ENCODE results near the gene PLA2G2F.
"Not testable (repeated sequence)": the region's sequence is repeated elsewhere in the genome, so short reads cannot be mapped to it uniquely, and the experiment has no call there.

The PLA2G2F gene

GRCh38 chr1:20115479-20115878 lies 23.6 kb upstream of the PLA2G2F start:
- DNase-seq: no peak

DNA sequence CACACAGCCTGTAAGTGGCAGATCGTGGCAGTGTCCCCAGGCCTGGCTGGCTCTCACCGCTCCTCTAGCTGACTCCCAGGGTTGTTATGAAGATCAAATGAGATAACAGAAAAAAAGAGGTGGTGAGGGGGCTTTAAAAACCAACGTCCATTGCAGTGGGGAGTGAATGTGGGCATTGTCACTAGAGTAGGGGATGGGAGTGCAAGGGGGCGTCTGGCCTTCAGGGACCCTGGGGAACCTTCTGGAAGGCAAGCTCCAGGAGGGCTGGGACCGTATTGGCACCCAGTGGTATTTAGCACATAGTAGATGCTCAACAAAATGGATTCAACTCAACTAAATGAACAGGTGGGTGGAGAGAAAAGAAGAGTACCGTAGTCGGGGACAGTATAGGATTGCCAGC lies 23.2 kb upstream of the PLA2G2F start:
- no peak for DNase-seq

DNA sequence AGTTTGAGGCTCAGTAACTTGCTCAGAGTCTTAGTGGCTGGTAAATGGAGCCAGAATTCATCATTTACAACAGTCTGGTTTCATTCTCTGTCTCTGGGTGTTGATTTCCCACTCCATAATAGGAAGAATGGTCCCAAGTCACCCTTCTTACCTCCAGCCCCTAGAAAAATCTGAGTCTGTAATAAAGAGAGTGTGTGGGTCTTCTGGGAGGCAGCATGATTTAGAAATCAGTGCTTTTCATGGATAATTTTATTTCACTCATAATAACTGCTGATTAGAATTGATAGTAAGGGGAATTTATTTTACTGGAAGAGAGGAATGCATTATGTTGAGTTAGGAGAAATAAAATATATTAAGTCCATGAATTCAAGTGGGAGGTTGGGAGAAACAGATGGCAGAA lies 21.9 kb upstream of the PLA2G2F start:
- DNase-seq: no peak

- no peak for DNase-seq
Observed at GRCh38 chr1:20119347-20119746, 19.8 kb upstream of the PLA2G2F start, which contains the start of gene PLA2G2D. Gene PLA2G2D, minus strand, starts transcription at chr1:20119536. Its CDS starts 38 bp downstream, at chr1:20119498.

GRCh38 chr1:20120796-20121195 lies 18.3 kb upstream of the PLA2G2F start:
- no peak for DNase-seq

- no peak for DNase-seq
Observed at GRCh38 chr1:20123722-20124455, 15.2 kb upstream of the PLA2G2F start.

DNA sequence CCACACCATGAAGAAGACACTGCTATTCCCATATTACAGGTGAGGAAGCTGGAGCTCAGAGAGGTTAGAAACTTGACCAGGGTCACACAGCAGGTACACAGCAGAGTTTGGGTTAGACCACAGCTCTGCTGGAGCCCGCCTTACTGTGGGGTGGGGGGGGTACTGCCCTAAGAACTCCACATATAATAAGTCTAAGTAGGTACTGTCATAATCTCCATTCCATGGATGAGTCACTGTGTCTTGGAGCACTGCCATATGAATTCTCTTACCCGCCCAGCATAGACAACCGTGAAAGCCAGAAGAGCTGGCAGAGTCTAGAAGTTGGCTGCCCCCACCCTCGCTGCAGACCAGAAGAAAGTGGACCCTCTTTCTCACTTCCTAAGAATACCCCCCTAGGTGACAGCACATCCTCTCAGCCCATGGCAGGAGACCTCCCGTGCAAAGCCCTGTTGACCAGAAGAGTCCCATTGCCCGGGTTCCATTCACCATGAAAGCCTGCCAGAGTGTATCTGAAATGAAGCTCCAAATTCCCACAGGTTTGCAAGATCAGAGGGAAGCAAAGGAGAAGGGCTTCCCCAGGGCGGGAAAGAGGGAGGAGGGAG lies 14.6 kb upstream of the PLA2G2F start:
- no peak for DNase-seq

- no peak for DNase-seq
Observed at GRCh38 chr1:20125100-20125499, 14.0 kb upstream of the PLA2G2F start.

GRCh38 chr1:20126041-20126805 lies 12.9 kb upstream of the PLA2G2F start:
- DNase-seq: no peak

DNA sequence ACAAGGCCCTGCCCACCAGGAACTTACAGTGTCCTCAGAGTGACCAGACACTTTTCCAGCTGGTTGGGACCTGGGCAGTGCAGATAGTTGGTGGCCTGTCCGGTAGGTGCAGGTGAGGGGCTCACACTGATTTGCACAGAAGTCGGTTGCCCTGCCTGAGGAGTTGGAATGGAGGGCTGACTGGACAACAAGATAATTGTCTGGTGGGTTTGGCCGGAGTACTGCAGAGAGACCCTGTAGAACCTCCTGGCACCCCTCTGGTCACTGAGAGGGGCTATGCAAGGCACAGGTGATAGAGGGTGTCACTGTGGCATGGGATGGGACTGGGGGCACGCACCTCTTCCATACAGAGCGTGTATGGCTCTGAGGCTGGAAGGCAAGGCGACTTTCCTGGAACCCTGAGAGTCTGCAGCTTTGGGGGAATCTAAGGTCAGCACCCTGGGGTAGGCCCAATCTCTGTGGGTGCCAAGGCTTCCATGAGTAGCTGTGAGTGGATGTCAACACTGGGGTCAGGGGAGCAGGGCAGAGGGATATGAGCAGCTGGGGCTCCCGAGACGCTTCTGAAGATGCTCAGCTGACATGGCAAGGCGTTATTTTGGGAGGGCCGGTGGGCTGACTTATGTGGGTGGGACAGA lies 12.2 kb upstream of the PLA2G2F start:
- DNase-seq: no peak

GRCh38 chr1:20130518-20130917 lies 8.6 kb upstream of the PLA2G2F start:
- DNase-seq: not testable (repeated sequence)

- no peak for DNase-seq
Observed at GRCh38 chr1:20134995-20135394, 4.1 kb upstream of the PLA2G2F start.

- DNase-seq: no peak
Observed at GRCh38 chr1:20136249-20136648, 2.9 kb upstream of the PLA2G2F start.

GRCh38 chr1:20137055-20137454 lies 2.1 kb upstream of the PLA2G2F start:
- no peak for DNase-seq

DNA sequence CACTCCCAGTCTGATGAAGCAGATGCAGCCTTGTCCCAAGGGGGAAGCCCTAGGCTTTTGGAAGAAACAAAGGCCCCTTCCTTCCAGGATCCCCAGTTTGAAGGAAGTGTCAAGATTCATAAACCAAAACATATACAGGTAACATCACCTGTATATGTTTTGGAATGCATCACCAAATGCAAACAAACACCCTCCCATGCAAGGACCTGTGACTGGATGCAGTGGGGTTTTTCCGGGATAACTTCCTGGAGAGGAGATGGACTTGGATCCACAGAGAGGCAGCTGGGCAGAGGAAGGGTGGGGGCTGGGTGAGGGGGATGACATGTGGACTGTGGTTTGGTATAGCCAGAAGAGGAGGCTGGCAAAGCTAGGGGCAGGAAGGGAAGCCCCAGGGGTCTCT lies 1.5 kb upstream of the PLA2G2F start:
- DNase-seq: no peak

DNA sequence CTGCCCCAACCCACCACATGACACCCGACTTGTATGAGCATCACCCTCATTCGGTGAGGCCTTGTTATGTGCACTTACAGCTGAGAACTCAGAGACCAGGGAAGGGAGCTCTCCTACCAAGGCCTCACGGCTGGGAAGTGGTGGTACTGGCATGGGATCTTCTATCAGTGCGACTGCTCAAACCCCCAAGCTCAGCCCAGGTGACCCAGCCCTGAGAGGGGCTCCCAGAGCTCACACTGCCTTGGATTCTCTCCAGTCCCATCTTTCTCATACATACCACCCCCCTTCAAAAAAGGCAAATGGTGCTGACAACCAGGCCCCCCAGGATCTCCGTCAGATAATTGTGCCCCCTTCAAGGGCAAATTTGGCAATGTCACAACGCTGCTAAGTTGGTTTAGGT lies 777 bp upstream of the PLA2G2F start:
- no peak for DNase-seq

GRCh38 chr1:20139776-20140612 lies 871 bp downstream of the PLA2G2F start:
- no peak for DNase-seq

DNA sequence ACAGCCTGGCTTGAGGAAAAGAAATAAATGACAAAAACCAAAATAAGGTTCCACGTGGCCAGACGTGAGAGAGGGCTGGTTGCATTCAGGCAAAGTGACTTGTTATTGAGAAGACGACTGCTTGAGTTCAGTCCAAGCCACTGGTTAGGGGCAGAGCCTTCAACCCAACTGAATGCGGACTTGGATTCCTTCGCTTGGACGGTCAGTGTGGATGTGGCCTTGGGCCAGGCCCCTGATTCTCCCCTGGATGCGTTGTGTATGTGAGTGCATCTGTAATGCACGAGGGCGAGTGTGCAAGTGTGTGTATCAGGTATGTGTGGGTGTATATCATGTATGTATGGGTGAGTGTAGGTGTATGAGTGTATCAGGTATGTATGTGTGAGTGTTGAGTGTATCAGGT lies 1.9 kb downstream of the PLA2G2F start:
- DNase-seq: no peak

- no peak for DNase-seq
Observed at GRCh38 chr1:20141466-20141865, 2.3 kb downstream of the PLA2G2F start.

- no peak for DNase-seq
Observed at GRCh38 chr1:20142001-20142710, 3.0 kb downstream of the PLA2G2F start.

DNA sequence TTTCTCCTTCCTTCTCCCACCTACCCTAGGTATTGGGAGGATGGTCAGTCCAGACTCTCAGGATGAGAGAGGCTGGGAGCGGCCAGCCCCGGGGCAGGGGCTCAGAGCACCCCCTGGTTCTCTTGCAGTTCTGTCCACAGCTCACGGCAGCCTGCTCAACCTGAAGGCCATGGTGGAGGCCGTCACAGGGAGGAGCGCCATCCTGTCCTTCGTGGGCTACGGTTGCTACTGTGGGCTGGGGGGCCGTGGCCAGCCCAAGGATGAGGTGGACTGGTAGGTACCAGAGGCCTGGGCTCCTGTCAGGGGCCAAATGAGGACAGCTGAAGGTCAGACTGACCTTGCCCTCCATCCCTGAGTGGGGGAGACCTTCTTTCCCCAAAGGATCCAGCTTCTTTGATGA lies 4.2 kb downstream of the PLA2G2F start:
- no peak for DNase-seq

Data from stimulated activated naive CD4-positive, alpha-beta T cell treated with Interleukin-2 at 50 U/mL for 16 hours (primary cell).